Aorta (tissue), 5 donors: ENCODE results near the gene TMEM14C. TPM values are rescaled to one million over a fixed set of nuclear protein-coding genes. Genes with fewer than 3 reads are reported as not detected.
"Not testable (repeated sequence)": the region's sequence is repeated elsewhere in the genome, so short reads cannot be mapped to it uniquely, and the experiment has no call there.

ENCODE experiments used
- ATAC-seq: fragments of 200-7000 bp; cut with Tn5 transposase; one replicate; pipeline ENCODE4 v1.9.1; 2022; ENCODE audit warnings: moderate library complexity; ENCODE audit not compliant: low FRiP score
- DNase-seq, 2 donors: peaks; one replicate each; pipeline ENCODE4 v3.0.0-alpha.2; 2020
- H3K27ac ChIP-seq, 2 donors: one replicate each; pipeline ENCODE4 v1.5.1; 2013; ENCODE audit warnings: low read length in 2 of 2, mild to moderate bottlenecking in 2 of 2, moderate library complexity in 2 of 2, control low read depth in 1 of 2, inconsistent platforms in 1 of 2, low read depth in 1 of 2
- H3K27me3 ChIP-seq, 2 donors: one replicate each; pipeline ENCODE4 v1.6.1; 2013; ENCODE audit warnings: control low read depth in 1 of 2, low read length in 1 of 2, mild to moderate bottlenecking in 1 of 2, moderate library complexity in 1 of 2; ENCODE audit not compliant: insufficient read depth in 2 of 2, control insufficient read depth in 1 of 2
- H3K36me3 ChIP-seq, 2 donors: one replicate each; pipeline ENCODE4 v1.6.1; 2013; ENCODE audit warnings: control low read depth in 1 of 2, low read length in 1 of 2, mild to moderate bottlenecking in 1 of 2; ENCODE audit not compliant: insufficient read depth in 2 of 2, control insufficient read depth in 1 of 2
- H3K4me1 ChIP-seq, 2 donors: one replicate each; pipeline ENCODE4 v1.6.1; 2013; ENCODE audit warnings: low read length in 2 of 2, control low read depth in 1 of 2, mild to moderate bottlenecking in 1 of 2, moderate library complexity in 1 of 2; ENCODE audit not compliant: insufficient read depth in 2 of 2, control insufficient read depth in 1 of 2
- H3K4me3 ChIP-seq, 2 donors: one replicate each; pipeline ENCODE4 v1.5.1; 2013; ENCODE audit warnings: low read length in 2 of 2, control low read depth in 1 of 2, mild to moderate bottlenecking in 1 of 2
- H3K9me3 ChIP-seq: one replicate; pipeline ENCODE4 v1.6.1; 2013; ENCODE audit warnings: mild to moderate bottlenecking, low read length; ENCODE audit not compliant: control insufficient read depth
- WGBS, 2 donors: extraction: QIAGEN DNeasy Blood & Tissue Kit; methylation state at CpG; one replicate each; pipeline ENCODE4 v1.1.7; 2013; 5-methylcytosine and 5-hydroxymethylcytosine counted together
- intact Hi-C, 2 donors: fragments of 100-400 bp; cut with DNase I; formaldehyde crosslinking; loops; one replicate each; pipeline versions ENCODE4 v1.14.2 to v1.15.0; 2022
- polyA plus RNA-seq, 2 donors: library from polyadenylated mRNA; stranded (reverse); fragments of 200-250 nt; gene quantifications; one replicate each; pipeline ENCODE4 v1.2.3, GENCODE V29; 2013
- total RNA-seq, 2 donors: library from RNA; stranded (reverse); fragmentation: NEBNext Ultra II Directional; extraction: Animal tissue kit (Norgen Biotek cat#: 25700); gene quantifications; one replicate each; pipeline ENCODE4 v1.2.1, GENCODE V29; 2021
- donor health status: healthy with polysubstance abuse.
- donor health status: Bipolar disorder and iron deficiency.
- donor health status: DM: no; HTN: no; CAD: no.
- donor health status: DM: no; HTN: no; CAD: no.
- donor health status: DM: yes; HTN: yes; CAD: no.

TMEM14C gene
- total and polyA plus RNA-seq, 4 donors: 72.8 to 192 (median 122) TPM

DNA sequence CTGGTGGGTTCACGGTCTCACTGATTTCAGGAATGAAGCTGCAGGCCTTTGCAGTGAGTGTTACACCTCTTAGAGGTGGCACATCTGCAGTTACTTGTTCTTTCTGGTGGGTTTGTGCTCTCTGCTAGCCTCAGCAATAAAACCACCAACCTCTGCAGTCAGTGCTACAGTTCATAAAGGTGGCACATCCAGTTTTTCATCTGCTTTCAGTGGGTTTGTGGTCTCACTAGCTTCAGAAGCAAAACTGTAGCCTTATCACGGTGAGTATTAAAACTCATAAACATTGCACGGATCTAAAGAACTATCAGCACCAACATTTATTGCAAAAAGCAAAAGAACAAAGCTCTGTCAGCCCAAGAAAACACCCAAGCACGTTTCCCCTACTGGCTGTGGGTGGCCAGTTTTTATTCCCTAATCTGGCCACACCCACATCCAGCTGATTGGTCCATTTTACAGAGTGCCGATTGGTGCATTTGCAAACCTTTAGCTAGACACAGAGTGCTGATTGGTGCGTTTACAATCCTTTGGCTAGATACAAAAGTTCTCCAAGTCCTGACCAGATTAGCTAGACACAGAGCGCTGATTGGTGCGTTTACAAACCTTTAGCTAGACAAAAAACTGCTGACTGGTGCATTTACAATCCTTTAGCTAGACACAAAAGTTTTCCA lies 3.4 kb upstream of the TMEM14C start:
- ATAC-seq (no peak), DNase-seq (no peak)
- Histone ChIP-seq H3K9me3 (no peaks in the 10 kb centered on the region), H3K4me1 (peaks cover 1% of the 10 kb centered on the region in 2 donors), H3K27ac (no peak overlapping the region), H3K4me3 (no peak overlapping the region), H3K27me3 (no peaks in the 10 kb centered on the region), H3K36me3 (no peaks in the 10 kb centered on the region)
- 78 to 80% methylated on average over 8 of the region's 8 CpGs for WGBS, 2 donors
- intact Hi-C loops: no loop called here

DNA sequence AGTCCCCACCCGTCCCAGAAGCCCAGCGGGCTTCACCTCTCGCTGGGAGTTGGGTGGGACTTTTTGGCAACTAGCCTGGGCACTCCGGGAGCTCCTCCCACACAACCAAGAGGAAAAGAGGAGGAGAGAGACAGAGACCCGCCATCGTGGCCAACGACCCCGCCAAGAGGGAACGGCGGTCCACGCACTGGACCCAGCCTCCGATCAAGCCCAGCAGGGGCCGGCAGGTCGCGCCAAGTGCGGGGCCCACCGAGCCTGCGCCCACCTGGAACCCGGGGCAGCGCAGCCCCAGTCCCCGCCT lies 3.0 kb upstream of the TMEM14C start:
- peaks cover 3 to 5% of the 10 kb centered on the region in 2 donors for H3K4me1 ChIP-seq
- no peak for ATAC-seq

DNA sequence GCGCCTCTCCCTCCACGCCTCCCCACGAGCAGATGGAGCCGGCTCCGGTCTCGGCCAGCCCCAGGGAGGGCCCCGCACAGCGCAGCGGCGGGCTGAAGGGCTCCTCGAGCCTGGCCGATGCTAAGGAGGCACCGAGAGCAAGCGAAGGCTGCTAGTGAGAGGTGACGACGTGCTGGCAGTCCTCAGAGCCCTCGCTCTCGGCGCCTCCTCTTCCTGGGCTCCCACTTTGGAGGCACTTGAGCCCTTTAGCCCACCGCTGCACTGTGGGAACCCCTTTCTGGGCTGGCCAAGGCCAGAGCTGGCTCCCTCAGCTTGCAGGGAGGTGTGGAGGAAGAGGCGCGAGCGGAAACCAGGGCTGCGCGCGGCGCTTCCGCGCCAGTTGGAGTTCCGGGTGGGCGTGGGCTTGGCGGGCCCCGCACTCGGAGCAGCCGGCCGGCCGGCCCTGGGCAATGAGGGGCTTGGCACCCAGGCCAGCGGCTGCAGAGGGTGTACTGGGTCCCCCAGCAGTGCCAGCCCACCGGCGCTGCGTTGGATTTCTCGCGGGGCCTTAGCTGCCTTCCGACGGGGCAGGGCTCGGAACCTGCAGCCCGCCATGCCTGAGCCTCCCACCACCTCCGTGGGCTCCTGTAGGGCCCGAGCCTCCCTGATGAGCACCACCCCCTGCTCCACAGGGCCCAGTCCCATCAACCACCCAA lies 2.5 kb upstream of the TMEM14C start:
- DNase-seq (peak; percentile 69 to 84), ATAC-seq (peak; percentile 26)
- no peaks in the 10 kb centered on the region for H3K27me3 ChIP-seq
- peak overlapping the region in 1 of 2 donors; percentile 23 for H3K4me3 ChIP-seq
- peak overlapping the region in 1 of 2 donors; percentile 42 for H3K27ac ChIP-seq
- intact Hi-C loops: no loop called here
- H3K4me1 ChIP-seq: peaks cover 3 to 5% of the 10 kb centered on the region in 2 donors
- H3K36me3 ChIP-seq: no peaks in the 10 kb centered on the region
- WGBS, 2 donors: 28 to 38% methylated on average over 45 to 49 of the region's 49 CpGs
- no peaks in the 10 kb centered on the region for H3K9me3 ChIP-seq

More for the DNA sequence above, 3.0 kb upstream of the TMEM14C start:
- 29 to 40% methylated on average over 21 of the region's 21 CpGs for WGBS, 2 donors
- no peaks in the 10 kb centered on the region for H3K27me3 ChIP-seq
- H3K4me3 ChIP-seq: peak overlapping the region in 1 of 2 donors; percentile 23
- peak overlapping the region in 1 of 2 donors; percentile 14 for H3K27ac ChIP-seq
- intact Hi-C loops: no loop called here
- peak in 1 of 2 donors; percentile 51 for DNase-seq
- H3K9me3 ChIP-seq: no peaks in the 10 kb centered on the region
- H3K36me3 ChIP-seq: no peaks in the 10 kb centered on the region

DNA sequence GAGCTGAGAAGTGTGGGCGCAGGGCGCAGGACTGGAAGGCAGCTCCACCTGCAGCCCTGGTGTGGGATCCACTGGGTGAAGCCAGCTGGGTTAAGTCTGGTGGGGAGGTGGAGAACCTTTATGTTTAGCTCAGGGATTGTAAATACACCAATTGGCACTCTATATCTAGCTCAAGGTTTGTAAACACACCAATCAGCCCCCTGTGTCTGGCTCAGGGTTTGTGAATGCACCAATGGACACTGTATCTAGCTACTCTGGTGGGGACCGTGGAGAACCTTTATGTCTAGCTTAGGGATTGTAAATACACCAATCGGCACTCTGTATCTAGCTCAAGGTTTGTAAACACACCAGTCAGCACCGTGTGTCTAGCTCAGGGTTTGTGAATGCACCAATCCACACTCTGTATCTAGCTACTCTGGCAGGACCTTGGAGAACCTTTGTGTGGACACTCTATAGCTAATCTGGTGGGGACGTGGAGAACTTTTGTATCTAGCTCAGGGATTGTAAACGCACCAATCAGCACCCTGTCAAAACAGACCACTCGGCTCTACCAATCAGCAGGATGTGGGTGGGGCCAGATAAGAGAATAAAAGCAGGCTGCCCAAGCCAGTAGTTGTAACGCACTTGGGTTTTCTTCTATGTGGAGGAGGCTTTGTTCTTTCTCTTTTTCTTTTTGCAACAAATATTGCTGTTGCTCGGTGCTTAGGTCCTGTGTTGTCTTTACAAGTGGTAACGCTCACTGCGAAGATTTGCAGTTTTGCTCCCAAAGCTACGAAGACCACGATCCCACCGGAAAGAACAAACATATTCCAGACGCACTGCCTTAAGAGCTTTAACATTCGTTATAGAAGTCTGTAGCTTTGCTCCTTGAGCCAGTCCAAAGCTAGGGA lies 1.7 kb upstream of the TMEM14C start:
- intact Hi-C loops, H3K36me3 ChIP-seq, H3K4me1 ChIP-seq, ATAC-seq, H3K27me3 ChIP-seq, DNase-seq, H3K9me3 ChIP-seq: not testable (repeated sequence)
- Histone ChIP-seq H3K27ac (peak overlapping the region in 1 of 2 donors; percentile 42), H3K4me3 (peak overlapping the region in 1 of 2 donors; percentile 23)
- WGBS, 2 donors: 83 to 84% methylated on average over 17 of the region's 17 CpGs

DNA sequence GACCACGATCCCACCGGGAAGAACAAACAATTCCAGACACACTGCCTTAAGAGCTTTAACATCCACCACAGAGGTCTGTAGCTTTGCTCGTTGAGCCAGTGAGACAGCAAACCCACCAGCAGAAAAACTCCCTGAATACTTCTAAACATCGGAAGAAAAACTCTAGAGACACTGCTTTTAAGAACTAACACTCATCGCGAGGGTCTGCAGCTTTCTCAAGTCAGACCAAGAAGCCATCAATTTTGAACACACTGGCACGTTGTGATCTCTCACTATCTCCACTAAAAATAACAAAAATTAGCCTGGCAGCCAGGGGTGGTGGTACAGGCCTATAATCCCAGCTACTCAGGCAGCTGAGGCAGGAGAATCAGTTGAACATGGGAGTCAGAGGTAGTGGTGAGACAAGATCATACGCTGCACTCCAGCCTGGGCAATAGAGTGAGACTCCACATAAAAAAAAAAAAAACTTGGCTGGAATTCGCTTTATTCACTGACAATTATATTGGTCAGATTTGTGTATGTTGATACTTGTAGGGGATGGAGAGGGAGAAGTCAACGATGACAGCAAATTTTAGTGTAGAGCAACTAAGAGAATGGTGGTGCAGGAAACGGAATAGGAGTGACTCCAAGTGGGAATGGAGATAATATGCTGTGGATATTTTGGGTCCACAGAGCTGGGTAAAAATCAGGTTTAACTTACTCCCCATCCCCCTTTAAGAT lies 860 bp upstream of the TMEM14C start:
- Histone ChIP-seq H3K36me3 (no peaks in the 10 kb centered on the region), H3K4me3 (peak overlapping the region in 1 of 2 donors; percentile 34), H3K27me3 (no peaks in the 10 kb centered on the region), H3K27ac (peak overlapping the region in 1 of 2 donors; percentile 45), H3K9me3 (no peaks in the 10 kb centered on the region), H3K4me1 (peaks cover 3 to 5% of the 10 kb centered on the region in 2 donors)
- WGBS, 2 donors: 72 to 78% methylated on average over 11 of the region's 11 CpGs
- intact Hi-C loops: loop anchor here (2.0 kb wide), 2 partner anchors 25 to 27 kb away; partner anchors contain the start of genes TMEM14B (in 2 of the 2), C6orf52 (in 1 of the 2) and PAK1IP1 (in 1 of the 2)
- no peak for ATAC-seq
- no peak for DNase-seq

DNA sequence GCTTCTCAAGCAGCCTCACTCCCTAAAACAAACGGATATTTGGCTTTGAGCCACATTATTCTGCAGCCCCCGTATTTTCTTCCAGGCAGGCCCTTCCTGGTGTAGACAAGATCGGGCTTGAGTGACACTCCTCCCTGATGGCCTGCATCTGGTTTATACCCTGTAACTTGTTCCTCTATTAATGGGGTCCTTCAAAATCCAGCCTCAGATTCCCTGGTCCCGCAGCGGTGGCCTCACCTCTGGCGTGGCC lies 375 bp upstream of the TMEM14C start:
- Histone ChIP-seq H3K36me3 (no peaks in the 10 kb centered on the region), H3K9me3 (no peaks in the 10 kb centered on the region), H3K27me3 (no peaks in the 10 kb centered on the region), H3K4me1 (peaks cover 3 to 5% of the 10 kb centered on the region in 2 donors), H3K27ac (peak overlapping the region in 1 of 2 donors; percentile 45), H3K4me3 (peak overlapping the region in 1 of 2 donors; percentile 34)
- ATAC-seq (no peak), DNase-seq (no peak)
- intact Hi-C loops: loop anchor here (2.0 kb wide), 2 partner anchors 24 to 28 kb away; partner anchors contain the start of genes TMEM14B (in 2 of the 2), C6orf52 (in 1 of the 2) and PAK1IP1 (in 1 of the 2)
- 1 to 4% methylated on average over 6 of the region's 6 CpGs for WGBS, 2 donors

DNA sequence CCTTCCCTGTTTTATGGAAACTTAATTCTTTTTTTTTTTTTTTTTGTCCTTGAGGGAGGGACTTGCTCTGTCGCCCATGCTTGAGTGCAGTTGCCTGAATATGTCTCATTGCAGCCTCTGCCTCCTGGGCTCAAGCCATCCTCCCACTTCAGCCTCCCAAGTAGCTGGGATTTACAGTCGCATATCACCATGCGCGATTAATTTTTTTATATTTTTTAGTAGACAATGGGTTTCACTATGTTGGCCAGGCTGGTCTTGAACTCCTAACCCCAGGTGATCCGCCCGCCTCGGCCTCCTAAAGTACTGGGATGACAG lies 654 bp downstream of the TMEM14C start:
- H3K9me3 ChIP-seq: no peaks in the 10 kb centered on the region
- no peaks in the 10 kb centered on the region for H3K27me3 ChIP-seq
- DNase-seq: no peak
- H3K4me1 ChIP-seq: peaks cover 3 to 5% of the 10 kb centered on the region in 2 donors
- ATAC-seq: peak; percentile 2
- H3K27ac ChIP-seq: peak overlapping the region in 1 of 2 donors; percentile 85
- intact Hi-C loops: loop anchor here (2.0 kb wide), 2 partner anchors 23 to 29 kb away; partner anchors contain the start of genes TMEM14B (in 2 of the 2), C6orf52 (in 1 of the 2) and PAK1IP1 (in 1 of the 2)
- peak overlapping the region; percentile 68 to 78 for H3K4me3 ChIP-seq
- WGBS, 2 donors: 16 to 19% methylated on average over 7 of the region's 7 CpGs
- H3K36me3 ChIP-seq: no peaks in the 10 kb centered on the region

DNA sequence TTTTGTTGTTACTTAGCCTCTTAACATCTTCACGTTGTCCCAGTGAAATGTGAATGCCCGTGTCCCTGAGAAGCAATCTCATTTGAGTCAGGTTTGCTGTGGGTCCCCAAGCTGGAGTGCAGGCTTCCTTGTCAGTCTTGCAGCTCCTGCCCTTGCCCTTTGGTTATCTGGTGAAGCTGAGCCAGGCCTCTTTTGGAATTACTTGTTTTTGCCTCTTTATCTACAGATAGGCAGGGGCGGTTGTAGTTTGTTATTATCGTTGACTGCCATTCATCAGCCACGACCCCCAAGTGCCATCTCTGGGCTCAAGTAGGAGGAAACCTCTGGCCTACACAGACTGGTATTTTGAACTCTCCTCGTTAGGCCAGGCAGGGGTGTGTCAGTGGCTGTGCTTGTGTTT lies 2.2 kb downstream of the TMEM14C start:
- WGBS, 2 donors: 77% methylated on average over 6 of the region's 6 CpGs
- intact Hi-C loops: no loop called here
- H3K36me3 ChIP-seq: no peaks in the 10 kb centered on the region
- H3K4me1 ChIP-seq: peaks cover 3 to 6% of the 10 kb centered on the region in 2 donors
- no peak overlapping the region for H3K4me3 ChIP-seq
- ATAC-seq (no peak), DNase-seq (no peak)
- H3K27me3 ChIP-seq: no peaks in the 10 kb centered on the region
- no peaks in the 10 kb centered on the region for H3K9me3 ChIP-seq
- no peak overlapping the region for H3K27ac ChIP-seq
